Breast epithelium (tissue), 4 donors: Measurements from ENCODE around the gene RAP2A. TPM values are rescaled to one million over a fixed set of nuclear protein-coding genes. Genes with fewer than 3 reads are reported as not detected.

ENCODE experiments used
- DNase-seq, 2 donors: peaks; one replicate each; pipeline ENCODE4 v3.0.0-alpha.2; 2019; ENCODE audit warnings: low spot score in 2 of 2
- H3K27ac ChIP-seq, 2 donors: fragments of 200-600 bp; sonication (generic) in 1 of 2; one replicate each; pipeline ENCODE4 v1.5.1; 2016 to 2019; ENCODE audit warnings: mild to moderate bottlenecking in 1 of 2
- H3K27me3 ChIP-seq, 2 donors: fragments of 200-600 bp; sonication (generic) in 1 of 2; one replicate each; pipeline versions ENCODE4 v1.5.1 to v1.6.0; 2017 to 2019; ENCODE audit warnings: control low read depth in 1 of 2, mild to moderate bottlenecking in 1 of 2
- H3K36me3 ChIP-seq: fragments of 200-600 bp; one replicate; pipeline ENCODE4 v1.5.1; 2019
- H3K4me1 ChIP-seq, 2 donors: fragments of 200-600 bp; sonication (generic); one replicate each; pipeline ENCODE4 v1.5.1; 2016 to 2019; ENCODE audit warnings: control low read depth in 1 of 2
- H3K4me3 ChIP-seq, 3 donors: fragments of 200-600 bp; sonication (generic); 1 replicate in 2 of 3; 2 replicates in 1 of 3; pipeline ENCODE4 v1.5.1; 2016 to 2019; ENCODE audit warnings: mild to moderate bottlenecking in 3 of 3, moderate library complexity in 2 of 3
- H3K9me3 ChIP-seq, 2 donors: fragments of 200-600 bp; sonication (generic) in 1 of 2; one replicate each; pipeline ENCODE4 v1.5.1; 2016 to 2019; ENCODE audit warnings: control low read depth in 1 of 2
- POLR2A ChIP-seq: fragments of 450-650 bp; IDR thresholded peaks from one replicate; pipeline ENCODE4 v1.6.1; 2016; ENCODE audit warnings: antibody characterized with exemption, mild to moderate bottlenecking, moderate library complexity
- POLR2AphosphoS5 ChIP-seq, 3 donors: sonication (generic); formaldehyde crosslinking; IDR thresholded peaks; one replicate each; pipeline ENCODE4 v1.6.1; 2017; ENCODE audit warnings: antibody characterized with exemption in 3 of 3
- intact Hi-C: fragments of 100-400 bp; cut with DNase I; formaldehyde crosslinking; loops from one replicate; pipeline ENCODE4 v1.15.1; 2023; ENCODE audit warnings: low total_unique reads
- total RNA-seq, 3 donors: library from RNA; depleted of rRNA; stranded (reverse); fragments of >200 nt; gene quantifications; one replicate each; pipeline ENCODE4 v1.1.0, GENCODE V29; 2016
- TF ChIP-seq, protein P1 (sequence below), 3 donors: fragments of 450-650 bp; IDR thresholded peaks; one replicate each; pipeline ENCODE4 v1.5.1; 2016 to 2017; ENCODE audit warnings: antibody characterized with exemption in 3 of 3, mild to moderate bottlenecking in 3 of 3, moderate library complexity in 3 of 3

The RAP2A gene
- total RNA-seq, 3 donors from 2014 or later: 19.0 to 32.8 (median 20.0) TPM

DNA sequence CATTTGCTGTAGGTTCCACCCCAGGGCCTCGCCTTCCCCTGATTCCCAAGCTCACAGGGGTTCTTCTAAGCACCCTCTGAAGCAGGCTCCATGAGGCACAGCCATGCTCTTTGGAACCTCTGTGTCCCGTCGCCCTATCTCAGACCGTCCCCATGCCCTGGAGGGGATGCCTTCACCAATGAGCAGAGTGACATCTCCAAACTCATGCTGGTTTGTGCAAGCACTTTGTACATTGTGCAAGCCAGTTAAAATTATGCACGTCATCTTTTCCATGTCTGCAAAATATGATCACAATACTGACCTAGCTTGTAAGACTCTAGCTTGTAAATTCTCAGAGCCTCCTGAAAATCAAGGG lies 46.5 kb upstream of the RAP2A start:
- no peak for TF ChIP-seq POLR2AphosphoS5 (IDR thresholded peaks at IDR 0.05)
- TF ChIP-seq, protein P1, sequence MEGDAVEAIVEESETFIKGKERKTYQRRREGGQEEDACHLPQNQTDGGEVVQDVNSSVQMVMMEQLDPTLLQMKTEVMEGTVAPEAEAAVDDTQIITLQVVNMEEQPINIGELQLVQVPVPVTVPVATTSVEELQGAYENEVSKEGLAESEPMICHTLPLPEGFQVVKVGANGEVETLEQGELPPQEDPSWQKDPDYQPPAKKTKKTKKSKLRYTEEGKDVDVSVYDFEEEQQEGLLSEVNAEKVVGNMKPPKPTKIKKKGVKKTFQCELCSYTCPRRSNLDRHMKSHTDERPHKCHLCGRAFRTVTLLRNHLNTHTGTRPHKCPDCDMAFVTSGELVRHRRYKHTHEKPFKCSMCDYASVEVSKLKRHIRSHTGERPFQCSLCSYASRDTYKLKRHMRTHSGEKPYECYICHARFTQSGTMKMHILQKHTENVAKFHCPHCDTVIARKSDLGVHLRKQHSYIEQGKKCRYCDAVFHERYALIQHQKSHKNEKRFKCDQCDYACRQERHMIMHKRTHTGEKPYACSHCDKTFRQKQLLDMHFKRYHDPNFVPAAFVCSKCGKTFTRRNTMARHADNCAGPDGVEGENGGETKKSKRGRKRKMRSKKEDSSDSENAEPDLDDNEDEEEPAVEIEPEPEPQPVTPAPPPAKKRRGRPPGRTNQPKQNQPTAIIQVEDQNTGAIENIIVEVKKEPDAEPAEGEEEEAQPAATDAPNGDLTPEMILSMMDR (IDR thresholded peaks at IDR 0.05): no peak
- TF ChIP-seq POLR2A: no peak
- Histone ChIP-seq H3K4me3 (no peak overlapping the region), H3K27me3 (no peaks in the 10 kb centered on the region), H3K4me1 (no peaks in the 10 kb centered on the region), H3K9me3 (no peaks in the 10 kb centered on the region), H3K36me3 (peaks cover 4% of the 10 kb centered on the region), H3K27ac (no peak overlapping the region)
- intact Hi-C loops: no loop called here
- no peak for DNase-seq

DNA sequence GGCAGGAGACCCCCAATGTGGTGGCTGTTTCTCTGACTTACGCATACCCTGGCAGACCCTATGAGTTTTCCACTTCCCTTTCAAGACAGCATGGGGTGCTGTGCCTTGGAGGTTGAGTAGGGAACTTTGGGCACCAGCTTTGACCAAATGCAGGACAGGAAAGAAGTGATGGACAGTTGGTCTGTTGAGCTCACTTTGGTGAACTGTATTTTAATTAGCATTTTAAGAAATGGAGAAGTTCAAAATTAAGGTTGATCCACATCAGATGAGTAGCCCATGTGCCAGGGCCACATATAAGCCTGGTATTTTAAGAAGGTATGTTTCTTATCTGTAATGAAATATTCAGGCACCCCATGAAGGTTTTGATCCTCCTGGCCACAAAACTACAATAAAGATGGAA lies 46.1 kb upstream of the RAP2A start:
- H3K9me3 ChIP-seq: no peaks in the 10 kb centered on the region
- TF ChIP-seq POLR2AphosphoS5 (IDR thresholded peaks at IDR 0.05) (no peak), POLR2A (no peak)
- TF ChIP-seq, protein P1 (IDR thresholded peaks at IDR 0.05): no peak
- intact Hi-C loops: no loop called here
- DNase-seq: no peak
- no peaks in the 10 kb centered on the region for H3K4me1 ChIP-seq
- H3K4me3 ChIP-seq: no peak overlapping the region
- H3K27ac ChIP-seq: no peak overlapping the region
- H3K27me3 ChIP-seq: no peaks in the 10 kb centered on the region
- peaks cover 4% of the 10 kb centered on the region for H3K36me3 ChIP-seq

DNA sequence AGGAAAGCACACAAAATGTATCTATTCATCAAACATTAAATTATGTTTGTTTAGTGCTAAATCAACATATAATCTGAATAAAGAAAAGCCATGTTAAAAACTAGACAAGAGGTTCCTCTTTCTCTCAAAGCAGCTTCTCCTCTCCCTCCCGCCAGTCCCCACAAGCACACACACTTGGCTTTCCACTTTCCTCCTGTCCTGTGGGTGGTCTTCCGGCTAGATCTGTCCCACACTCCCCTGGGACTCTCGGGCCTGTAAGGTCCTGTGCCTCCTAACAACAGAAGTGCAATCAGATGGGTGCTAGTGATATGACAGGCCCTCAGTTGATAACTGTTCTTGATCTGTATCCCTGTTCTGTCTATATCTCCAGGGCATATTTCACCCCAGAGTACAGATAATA lies 45.6 kb upstream of the RAP2A start:
- no peak for TF ChIP-seq POLR2AphosphoS5 (IDR thresholded peaks at IDR 0.05)
- TF ChIP-seq, protein P1 (IDR thresholded peaks at IDR 0.05): no peak
- TF ChIP-seq POLR2A: no peak
- DNase-seq: no peak
- H3K9me3 ChIP-seq: no peaks in the 10 kb centered on the region
- peaks cover 4% of the 10 kb centered on the region for H3K36me3 ChIP-seq
- no peak overlapping the region for H3K4me3 ChIP-seq
- H3K4me1 ChIP-seq: no peaks in the 10 kb centered on the region
- no peaks in the 10 kb centered on the region for H3K27me3 ChIP-seq
- intact Hi-C loops: no loop called here
- H3K27ac ChIP-seq: no peak overlapping the region

GRCh38 chr13:97390941-97391600 lies 42.9 kb upstream of the RAP2A start:
- Histone ChIP-seq H3K9me3 (no peaks in the 10 kb centered on the region), H3K4me3 (no peak overlapping the region)

GRCh38 chr13:97392020-97392419 lies 41.9 kb upstream of the RAP2A start:
- Histone ChIP-seq H3K9me3 (no peaks in the 10 kb centered on the region), H3K36me3 (peaks cover 4% of the 10 kb centered on the region), H3K27me3 (no peaks in the 10 kb centered on the region), H3K4me3 (no peak overlapping the region), H3K4me1 (no peaks in the 10 kb centered on the region), H3K27ac (no peak overlapping the region)
- DNase-seq: no peak
- TF ChIP-seq POLR2AphosphoS5 (IDR thresholded peaks at IDR 0.05): no peak
- TF ChIP-seq POLR2A: no peak
- TF ChIP-seq, protein P1 (IDR thresholded peaks at IDR 0.05): no peak
- intact Hi-C loops: no loop called here

More at GRCh38 chr13:97390941-97391600, 42.9 kb upstream of the RAP2A start:
- no peak for DNase-seq
- H3K27ac ChIP-seq: no peak overlapping the region
- intact Hi-C loops: no loop called here
- TF ChIP-seq, protein P1 (IDR thresholded peaks at IDR 0.05): no peak
- TF ChIP-seq POLR2AphosphoS5 (IDR thresholded peaks at IDR 0.05): no peak
- no peak for TF ChIP-seq POLR2A
- H3K27me3 ChIP-seq: no peaks in the 10 kb centered on the region
- peaks cover 4% of the 10 kb centered on the region for H3K36me3 ChIP-seq
- no peaks in the 10 kb centered on the region for H3K4me1 ChIP-seq
